Fibroblast of skin of left quadriceps (primary cell): ENCODE data around the gene ST8SIA6.
"Not testable (repeated sequence)": the region's sequence is repeated elsewhere in the genome, so short reads cannot be mapped to it uniquely, and the experiment has no call there.

Experiments used
- DNase-seq, 2 experiments: peaks; one replicate each; pipeline ENCODE4 v3.0.0-alpha.2; 2013; ENCODE audit warnings: low read depth in 2 of 2

ST8SIA6 gene

DNA sequence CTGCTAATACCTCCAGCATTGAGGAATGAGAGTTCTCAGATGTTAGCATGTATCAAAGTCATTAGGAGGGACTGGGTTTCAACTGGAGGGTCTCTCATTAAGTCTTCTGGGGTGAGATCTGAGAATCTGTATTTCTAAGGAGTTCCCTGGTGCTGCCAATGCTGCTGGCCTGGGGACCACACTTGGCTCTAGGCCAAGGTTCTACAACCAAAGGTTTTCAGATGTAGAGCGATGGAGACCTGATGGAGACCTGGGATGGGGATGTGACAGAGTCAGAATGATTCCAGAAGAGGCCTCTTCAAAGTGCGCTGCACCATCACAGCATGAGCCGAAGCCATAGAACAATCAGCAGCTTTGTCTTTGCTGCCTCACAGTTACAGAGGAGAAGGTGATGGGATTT, 27.2 kb downstream of the ST8SIA6 start:
- DNase-seq: no peak

DNA sequence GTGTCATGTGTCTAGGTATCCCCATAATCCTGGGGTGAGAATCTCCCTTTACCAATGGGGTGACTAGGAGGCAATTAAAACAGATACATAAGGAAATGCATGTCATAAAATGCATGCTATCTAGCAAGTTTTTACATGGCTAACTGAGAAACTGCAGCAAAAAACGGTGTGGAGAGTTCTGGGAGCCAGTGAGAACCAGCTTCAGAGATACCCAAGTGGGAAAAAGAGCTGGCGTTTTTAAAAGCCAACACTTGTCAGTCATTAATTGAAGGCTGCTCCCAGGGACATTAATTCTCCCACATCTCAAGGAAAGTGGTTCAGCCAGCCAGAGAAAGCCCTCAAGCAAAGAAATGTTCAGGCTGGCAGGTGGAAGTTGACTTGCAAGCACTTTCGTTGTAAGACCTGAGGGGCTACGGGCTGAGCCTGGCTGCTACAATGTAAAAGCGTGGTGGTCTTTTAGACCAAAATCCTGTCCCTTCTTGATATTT, 28.1 kb downstream of the ST8SIA6 start:
- DNase-seq: no peak

- DNase-seq: no peak
Measured at GRCh38 chr10:17425584-17426262, 28.7 kb downstream of the ST8SIA6 start.

DNA sequence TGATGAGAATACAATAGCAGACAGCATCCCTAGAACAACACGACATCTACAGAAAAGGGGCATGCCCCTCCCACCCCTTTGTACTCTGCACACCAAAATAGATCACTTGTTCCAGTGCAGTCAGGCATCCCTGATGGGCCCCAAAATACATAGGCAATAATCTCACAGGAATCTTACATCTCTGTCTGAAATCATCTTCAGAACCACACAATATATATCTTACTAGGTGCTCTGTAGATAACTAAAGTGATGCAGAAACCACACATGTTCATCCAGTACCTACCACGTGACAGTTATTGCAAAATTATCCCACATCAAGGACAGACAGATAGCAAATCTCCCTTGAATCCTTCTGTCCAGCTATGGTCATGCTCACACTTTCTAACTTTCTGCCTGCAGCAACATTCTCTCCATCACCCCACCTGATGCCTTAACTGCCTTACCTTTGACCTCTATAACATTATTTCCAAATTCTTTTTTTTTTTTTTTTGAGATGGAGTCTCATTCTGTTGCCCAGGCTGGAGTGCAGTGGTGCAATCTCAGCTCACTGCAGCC, 30.7 kb downstream of the ST8SIA6 start:
- no peak for DNase-seq

DNA sequence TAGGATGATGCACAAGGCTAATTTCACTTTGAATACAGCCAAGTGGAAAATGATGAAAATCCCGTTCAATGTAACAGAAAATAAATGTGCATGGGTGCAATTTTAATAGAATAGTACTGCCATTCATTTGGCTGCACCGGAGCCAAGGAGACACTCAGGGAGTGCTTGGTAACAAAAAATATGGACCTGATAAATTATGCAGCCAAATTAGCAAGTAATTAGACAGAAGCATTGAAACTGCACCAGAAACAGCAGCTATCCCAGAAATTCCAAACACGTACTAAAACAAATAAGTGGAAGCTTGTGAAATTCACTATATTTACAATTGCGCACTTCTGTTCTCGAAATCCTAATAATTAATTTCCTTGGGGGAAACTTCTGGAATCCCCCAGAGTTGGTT, 31.5 kb downstream of the ST8SIA6 start:
- DNase-seq: no peak

DNA sequence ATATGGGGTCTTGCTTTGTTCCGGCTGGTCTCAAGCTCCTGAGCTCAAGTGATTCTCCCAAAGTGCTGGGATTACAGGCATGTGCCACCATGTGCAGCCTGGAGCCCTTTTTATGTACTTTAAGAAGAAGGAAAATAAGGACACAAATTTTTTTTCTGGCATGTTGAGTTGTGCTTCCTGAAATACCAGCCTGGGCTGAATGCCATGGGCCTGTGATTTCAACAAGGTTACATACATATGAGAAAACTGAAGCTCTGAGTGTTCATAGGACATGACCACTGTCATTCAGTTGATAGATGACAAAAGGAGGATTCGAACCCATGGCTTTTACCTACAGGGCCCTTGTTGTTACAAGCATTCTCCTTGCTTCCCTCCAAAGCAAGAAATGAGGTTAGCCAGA, 36.1 kb downstream of the ST8SIA6 start:
- no peak for DNase-seq

DNA sequence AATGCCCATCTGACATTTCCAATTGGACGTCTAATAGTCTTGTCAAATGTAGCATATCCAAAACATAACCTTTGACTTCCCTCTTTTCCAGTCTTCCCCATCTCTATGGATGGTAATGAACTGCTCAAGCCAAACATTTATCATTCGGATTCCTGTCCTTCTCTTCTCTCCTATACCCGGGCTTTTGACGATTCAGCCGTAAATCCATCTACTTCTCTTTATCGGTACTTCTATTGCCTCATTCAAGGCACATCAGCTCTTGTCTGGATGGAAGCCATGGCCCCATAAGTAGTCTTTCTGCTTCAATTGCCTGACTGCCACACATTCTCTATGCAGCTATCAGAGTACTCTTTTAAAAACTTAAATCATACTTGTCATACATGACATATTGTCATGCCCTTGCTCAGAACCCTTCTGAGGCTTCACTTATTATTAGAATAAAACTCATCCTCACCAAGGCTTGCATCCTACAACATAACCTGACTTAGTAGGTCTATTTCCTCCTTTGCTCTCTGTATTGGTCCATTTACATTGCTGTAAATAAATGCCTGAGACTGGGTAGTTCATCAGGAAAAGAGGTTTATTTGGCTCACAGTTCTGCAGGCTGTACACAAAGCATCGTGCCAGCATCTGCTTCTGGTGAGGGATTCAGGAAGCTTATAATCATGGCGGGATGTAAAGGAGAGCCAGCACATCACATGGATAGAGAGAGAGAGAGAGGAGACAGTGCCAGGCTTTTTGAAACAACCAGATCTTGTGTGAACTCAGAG, 37.8 kb downstream of the ST8SIA6 start:
- DNase-seq: no peak

DNA sequence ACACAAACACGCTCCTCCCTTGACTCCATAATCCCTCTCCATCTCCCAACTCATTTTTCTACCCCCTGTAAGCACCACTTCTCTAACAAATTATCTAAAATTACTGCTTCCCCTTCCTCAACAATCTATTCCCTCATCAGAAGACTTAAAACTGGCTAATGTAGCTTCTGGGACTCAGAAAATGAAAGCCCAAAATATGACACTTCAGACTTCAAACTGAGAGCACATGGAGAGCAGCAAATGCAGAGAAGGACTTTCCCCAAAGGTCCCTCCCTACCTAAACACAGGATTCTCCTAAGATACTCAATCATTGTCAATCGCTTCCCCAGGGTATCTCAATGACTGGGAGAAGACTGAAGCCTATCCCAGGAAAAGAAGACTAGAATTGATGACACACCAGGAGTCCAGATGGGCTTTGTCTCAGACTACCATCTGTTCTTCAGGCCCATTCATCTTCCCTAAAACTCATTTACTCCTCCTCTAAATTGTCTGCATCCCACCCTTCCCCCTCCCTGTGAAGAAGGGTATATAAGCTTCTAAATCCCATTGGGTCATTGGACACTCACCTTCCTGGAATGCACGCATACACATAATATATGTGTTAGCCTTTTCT, 39.2 kb downstream of the ST8SIA6 start:
- DNase-seq: no peak

DNA sequence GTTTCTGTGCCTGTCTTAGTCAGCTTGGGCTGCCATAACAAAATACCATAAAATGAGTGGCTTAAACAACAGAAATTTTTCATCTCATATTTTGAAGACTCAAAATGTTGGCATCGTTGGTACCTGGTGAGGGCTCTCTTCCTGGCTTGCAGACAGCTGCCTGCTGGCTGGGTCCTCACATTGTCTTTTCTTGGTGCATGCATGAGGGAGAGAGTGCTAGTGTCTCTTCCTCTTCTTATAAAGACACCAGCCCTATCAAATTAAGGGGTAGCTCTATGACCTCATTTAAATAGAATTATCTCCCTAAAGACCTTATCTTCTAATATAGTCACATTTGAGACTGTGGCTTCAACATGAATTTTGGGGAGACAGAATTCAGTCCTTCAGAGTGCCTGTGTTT, 39.9 kb downstream of the ST8SIA6 start:
- no peak for DNase-seq

- no peak for DNase-seq
Measured at GRCh38 chr10:17413876-17414275, 40.5 kb downstream of the ST8SIA6 start.

- DNase-seq: no peak
Measured at GRCh38 chr10:17412323-17412722, 42.1 kb downstream of the ST8SIA6 start.

DNA sequence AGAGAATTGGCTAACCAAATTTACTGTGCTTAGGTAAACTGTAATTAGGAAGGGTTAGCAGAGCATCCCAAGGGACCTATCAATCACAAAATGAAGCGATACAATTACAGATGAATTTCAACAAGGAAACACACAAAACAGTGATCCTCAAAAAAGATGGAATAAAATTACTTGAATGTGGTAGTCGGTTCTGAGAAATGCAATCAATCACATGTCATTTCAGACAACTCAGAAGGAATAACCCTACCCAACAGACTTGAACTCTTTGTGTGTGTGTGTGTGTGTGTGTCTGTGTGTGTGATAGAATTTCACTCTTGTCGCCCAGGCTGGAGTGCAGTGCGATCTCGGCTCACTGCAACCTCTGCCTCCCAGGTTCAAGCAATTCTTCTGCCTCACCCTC, 43.5 kb downstream of the ST8SIA6 start:
- no peak for DNase-seq

GRCh38 chr10:17409170-17409733, 45.1 kb downstream of the ST8SIA6 start:
- no peak for DNase-seq

GRCh38 chr10:17407047-17407446, 47.3 kb downstream of the ST8SIA6 start:
- no peak for DNase-seq

DNA sequence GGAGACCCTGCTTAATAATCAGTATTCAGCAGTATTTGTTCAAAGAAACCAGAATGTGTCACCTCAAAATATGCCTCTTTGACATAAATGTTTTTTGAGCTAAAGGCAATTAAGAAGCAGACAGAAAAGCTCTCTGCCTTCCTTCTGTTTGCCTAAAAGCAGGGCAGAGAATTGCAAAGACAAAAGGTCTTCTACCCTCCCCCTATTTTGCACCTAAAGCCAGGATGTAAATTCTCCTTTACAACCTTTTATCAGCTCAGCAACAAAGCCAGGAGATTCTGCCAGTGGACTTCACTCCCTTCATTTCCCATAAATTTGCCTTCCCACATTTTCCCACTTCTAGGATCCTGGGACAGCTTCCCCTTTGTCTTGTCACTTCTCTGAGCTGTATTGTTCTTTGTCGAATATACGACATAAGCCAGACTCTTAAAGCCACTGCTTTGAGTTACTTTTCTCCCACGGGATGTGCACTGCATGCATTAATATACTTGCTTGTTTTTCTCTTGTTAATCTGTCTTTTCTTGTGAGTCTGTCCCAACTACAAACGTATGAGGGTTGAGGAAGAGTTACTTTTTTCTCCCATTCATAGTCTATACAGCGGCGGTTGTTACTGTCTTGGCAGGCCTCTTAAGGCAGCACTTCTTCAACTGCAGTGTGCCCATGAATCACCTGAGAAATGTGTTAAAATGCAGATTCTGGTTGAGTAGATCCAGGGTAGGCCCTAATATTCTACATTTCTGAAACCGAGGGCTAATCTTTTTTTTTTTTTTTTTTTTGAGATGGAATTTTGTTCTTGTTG, 48.2 kb downstream of the ST8SIA6 start:
- DNase-seq: no peak

DNA sequence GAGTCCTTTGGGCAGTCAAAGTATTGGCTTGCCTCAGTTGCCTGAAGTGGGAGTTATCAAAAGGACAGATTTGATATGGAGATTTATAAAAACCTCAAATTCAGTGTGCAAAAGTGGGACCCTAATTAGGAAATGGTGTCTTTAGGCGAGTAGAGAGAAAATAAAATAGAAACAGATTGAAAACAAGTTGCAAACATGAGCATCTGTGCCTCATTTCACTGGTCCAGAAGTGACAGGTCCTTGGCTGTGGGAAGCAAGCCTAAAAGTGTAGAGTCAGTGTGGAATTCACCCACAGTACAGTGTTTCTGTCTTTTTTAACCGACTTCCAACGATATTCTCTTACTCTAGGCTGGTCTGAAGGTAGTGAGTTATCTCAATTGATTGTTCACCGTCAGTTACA, 51.2 kb downstream of the ST8SIA6 start:
- DNase-seq: no peak

DNA sequence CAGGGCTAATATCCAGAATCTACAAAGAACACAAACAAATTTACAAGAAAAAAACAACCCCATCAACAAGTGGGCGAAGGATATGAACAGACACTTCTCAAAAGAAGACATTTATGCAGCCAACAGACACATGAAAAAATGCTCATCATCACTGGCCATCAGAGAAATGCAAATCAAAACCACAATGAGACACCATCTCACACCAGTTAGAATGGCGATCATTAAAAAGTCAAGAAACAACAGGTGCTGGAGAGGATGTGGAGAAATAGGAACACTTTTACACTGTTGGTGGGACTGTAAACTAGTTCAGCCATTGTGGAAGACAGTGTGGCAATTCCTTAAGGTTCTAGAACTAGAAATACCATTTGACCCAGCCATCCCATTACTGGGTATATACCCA, 52.4 kb downstream of the ST8SIA6 start:
- DNase-seq: not testable (repeated sequence)

DNA sequence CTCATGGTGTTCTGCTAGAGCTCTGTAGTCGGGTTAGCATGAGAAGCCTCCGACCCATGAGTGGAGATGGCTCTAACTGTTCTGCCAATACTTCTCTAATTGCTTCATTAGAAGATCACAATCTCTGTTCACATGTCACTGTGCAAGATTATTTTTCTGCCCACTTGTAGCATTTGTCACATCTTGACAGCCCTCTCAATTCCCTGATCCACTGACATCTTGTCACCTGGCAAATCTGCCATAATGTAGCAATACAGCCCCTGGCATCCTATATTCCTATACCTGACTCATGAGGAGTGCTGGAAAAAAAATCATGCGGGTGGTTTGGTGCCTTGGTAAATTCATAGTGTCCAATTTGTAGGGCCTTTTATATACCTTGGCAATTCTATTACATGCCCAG, 58.4 kb downstream of the ST8SIA6 start:
- no peak for DNase-seq

DNA sequence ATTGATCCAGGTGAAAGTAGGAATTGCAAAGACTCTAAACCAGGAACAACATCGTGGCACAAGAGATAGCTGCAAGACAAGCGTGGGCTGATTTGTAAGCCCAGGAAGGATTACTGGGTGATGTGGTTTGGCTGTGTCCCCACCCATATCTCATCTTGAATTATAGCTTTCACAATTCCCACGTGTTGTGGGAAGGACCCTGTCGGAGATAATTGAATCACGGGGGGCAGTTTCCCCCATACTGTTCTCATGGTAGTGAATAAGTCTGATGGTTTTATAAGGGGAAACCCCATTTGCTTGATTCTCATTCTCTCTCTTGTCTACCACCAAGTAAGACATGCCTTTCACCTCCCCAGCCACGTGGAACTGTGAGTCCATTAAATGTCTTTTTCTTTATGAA, 59.5 kb downstream of the ST8SIA6 start:
- no peak for DNase-seq

DNA sequence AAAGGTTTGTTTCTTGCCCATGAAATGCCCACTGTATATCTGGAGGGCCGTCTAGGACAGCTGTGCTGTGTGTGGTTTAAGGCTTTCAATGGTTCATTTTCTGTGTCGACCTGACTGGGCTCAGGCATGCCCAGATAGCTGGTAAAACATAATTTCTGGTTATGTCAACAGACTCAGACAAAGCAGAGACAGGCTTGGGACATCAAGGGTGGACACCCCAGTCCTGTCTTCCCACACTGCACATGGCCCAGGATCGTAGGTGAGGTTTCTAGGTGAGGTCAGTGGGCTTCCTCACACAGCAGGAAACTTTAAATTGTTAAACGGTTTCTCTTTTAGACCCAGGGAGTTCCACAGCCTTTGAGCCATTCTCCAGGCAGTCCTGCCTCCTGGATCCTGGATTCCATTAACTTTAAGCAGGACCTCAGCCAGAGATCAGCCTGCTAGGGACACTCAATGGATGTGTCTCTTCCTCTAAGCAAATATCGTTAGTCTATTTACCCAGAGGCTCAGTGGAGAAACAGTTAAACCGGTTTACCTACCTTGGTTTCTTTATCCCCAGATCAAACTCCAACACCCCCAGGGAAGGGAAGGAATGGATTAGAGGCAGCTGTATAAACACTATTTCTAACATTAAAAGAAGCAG, 66.4 kb downstream of the ST8SIA6 start:
- DNase-seq: no peak

DNA sequence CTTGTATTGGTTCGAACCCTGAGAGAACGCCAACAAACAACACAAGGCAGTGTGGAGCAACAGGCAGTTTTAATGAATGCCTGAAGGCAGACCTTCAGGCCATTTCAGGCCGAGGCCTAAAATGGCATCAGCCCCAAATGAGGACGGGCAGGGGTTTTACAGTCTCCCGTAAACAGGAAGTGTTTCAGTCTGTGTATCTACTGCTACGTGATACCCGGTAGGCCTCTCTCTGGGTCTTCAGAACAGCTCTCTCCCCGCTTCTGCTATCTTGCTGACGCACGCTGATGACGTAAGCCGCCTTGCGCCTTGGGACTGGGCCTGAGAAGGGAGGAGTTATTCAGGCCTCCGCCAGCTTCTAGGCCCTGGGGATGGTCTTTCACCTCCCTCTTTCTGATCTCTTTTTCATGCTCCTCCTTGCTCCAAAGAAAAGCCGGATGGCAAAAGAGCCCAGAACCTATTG, 67.7 kb downstream of the ST8SIA6 start:
- DNase-seq: no peak
